DOHH2 (cell line): Measurements from ENCODE around the gene POLR3F.

Experiments
- H3F3A ChIP-seq: fragments of 200-600 bp; sonication (generic), shearing (Covaris generic); 2 replicates; pipeline ENCODE4 v1.6.0; 2016; ENCODE audit warnings: antibody characterized with exemption, mild to moderate bottlenecking; ENCODE audit not compliant: control insufficient read depth, insufficient read depth
- H3K27ac ChIP-seq: fragments of 200-600 bp; sonication (generic); 2 replicates; pipeline ENCODE4 v1.5.1; 2014; ENCODE audit warnings: low read depth, mild to moderate bottlenecking, low read length, moderate library complexity
- H3K27me3 ChIP-seq: fragments of 200-600 bp; sonication (generic); 2 replicates; pipeline ENCODE4 v1.6.1; 2014; ENCODE audit warnings: mild to moderate bottlenecking, low read length, mixed read lengths; ENCODE audit not compliant: control insufficient read depth
- H3K36me3 ChIP-seq: fragments of 200-600 bp; sonication (generic); 2 replicates; pipeline ENCODE4 v1.6.1; 2014; ENCODE audit warnings: mild to moderate bottlenecking, low read length, moderate library complexity, mixed read lengths; ENCODE audit not compliant: control insufficient read depth
- H3K4me1 ChIP-seq: fragments of 200-600 bp; sonication (generic); 2 replicates; pipeline ENCODE4 v1.6.1; 2014; ENCODE audit warnings: mild to moderate bottlenecking, low read length, mixed read lengths; ENCODE audit not compliant: control insufficient read depth
- H3K4me2 ChIP-seq: fragments of 200-600 bp; sonication (generic); 2 replicates; pipeline ENCODE4 v1.6.0; 2014; ENCODE audit warnings: mild to moderate bottlenecking, low read length, moderate library complexity
- H3K4me3 ChIP-seq: fragments of 200-600 bp; sonication (generic); 2 replicates; pipeline ENCODE4 v1.5.1; 2014; ENCODE audit warnings: mild to moderate bottlenecking, low read length, mixed read lengths
- H3K79me2 ChIP-seq: fragments of 200-600 bp; sonication (generic); 2 replicates; pipeline ENCODE4 v1.6.1; 2014; ENCODE audit warnings: mild to moderate bottlenecking, low read length, mixed read lengths; ENCODE audit not compliant: control insufficient read depth
- H3K9me2 ChIP-seq: fragments of 200-600 bp; sonication (generic); replicated peaks from 2 replicates; pipeline ENCODE4 v1.6.1; 2014; ENCODE audit warnings: mild to moderate bottlenecking, low read length, mixed read lengths; ENCODE audit not compliant: control insufficient read depth
- H3K9me3 ChIP-seq: fragments of 200-600 bp; sonication (generic); 2 replicates; pipeline ENCODE4 v1.6.1; 2014; ENCODE audit warnings: antibody characterized with exemption, low read length, mixed read lengths; ENCODE audit not compliant: control insufficient read depth, insufficient read depth
- H4K20me1 ChIP-seq: fragments of 200-600 bp; sonication (generic); 2 replicates; pipeline ENCODE4 v1.6.0; 2014; ENCODE audit warnings: low read depth, mild to moderate bottlenecking, antibody characterized with exemption, low read length, moderate library complexity; ENCODE audit not compliant: control insufficient read depth, insufficient read depth
- EZH2phosphoT487 ChIP-seq: fragments of 200-600 bp; sonication (generic); IDR thresholded peaks from 2 replicates; pipeline ENCODE4 v1.6.1; 2017; ENCODE audit warnings: borderline replicate concordance, mild to moderate bottlenecking, antibody characterized with exemption, low read length, moderate library complexity, mixed read lengths
- TF ChIP-seq, protein P1 (sequence below): fragments of 200-600 bp; sonication (generic); IDR thresholded peaks from one replicate; pipeline ENCODE4 v1.5.1; 2014; ENCODE audit warnings: antibody characterized with exemption, mild to moderate bottlenecking, low read depth, low read length; ENCODE audit not compliant: poor library complexity, severe bottlenecking

The POLR3F gene

GRCh38 chr20:18506744-18507143 lies 39.6 kb downstream of the POLR3F start:
- H3K79me2 ChIP-seq = peaks cover 28% of the 10 kb centered on the region
- peak overlapping the region; percentile 74 for H3K4me2 ChIP-seq
- H3K4me1 ChIP-seq = peaks cover 34% of the 10 kb centered on the region
- peaks cover 33% of the 10 kb centered on the region for H3K36me3 ChIP-seq
- H3K9me3 ChIP-seq = no peaks in the 10 kb centered on the region
- H3K27me3 ChIP-seq = no peaks in the 10 kb centered on the region
- H3F3A ChIP-seq = peaks cover 13% of the 10 kb centered on the region
- no peaks in the 10 kb centered on the region for H4K20me1 ChIP-seq
- no peaks in the 10 kb centered on the region for H3K9me2 ChIP-seq
- peak overlapping the region; percentile 89 for H3K4me3 ChIP-seq
- peak overlapping the region; percentile 93 for H3K27ac ChIP-seq
- TF ChIP-seq, protein P1, sequence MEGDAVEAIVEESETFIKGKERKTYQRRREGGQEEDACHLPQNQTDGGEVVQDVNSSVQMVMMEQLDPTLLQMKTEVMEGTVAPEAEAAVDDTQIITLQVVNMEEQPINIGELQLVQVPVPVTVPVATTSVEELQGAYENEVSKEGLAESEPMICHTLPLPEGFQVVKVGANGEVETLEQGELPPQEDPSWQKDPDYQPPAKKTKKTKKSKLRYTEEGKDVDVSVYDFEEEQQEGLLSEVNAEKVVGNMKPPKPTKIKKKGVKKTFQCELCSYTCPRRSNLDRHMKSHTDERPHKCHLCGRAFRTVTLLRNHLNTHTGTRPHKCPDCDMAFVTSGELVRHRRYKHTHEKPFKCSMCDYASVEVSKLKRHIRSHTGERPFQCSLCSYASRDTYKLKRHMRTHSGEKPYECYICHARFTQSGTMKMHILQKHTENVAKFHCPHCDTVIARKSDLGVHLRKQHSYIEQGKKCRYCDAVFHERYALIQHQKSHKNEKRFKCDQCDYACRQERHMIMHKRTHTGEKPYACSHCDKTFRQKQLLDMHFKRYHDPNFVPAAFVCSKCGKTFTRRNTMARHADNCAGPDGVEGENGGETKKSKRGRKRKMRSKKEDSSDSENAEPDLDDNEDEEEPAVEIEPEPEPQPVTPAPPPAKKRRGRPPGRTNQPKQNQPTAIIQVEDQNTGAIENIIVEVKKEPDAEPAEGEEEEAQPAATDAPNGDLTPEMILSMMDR = no peak
- TF ChIP-seq EZH2phosphoT487 = no peak

- Histone ChIP-seq H3K4me1 (peaks cover 34% of the 10 kb centered on the region), H3K36me3 (peaks cover 38% of the 10 kb centered on the region), H3K4me3 (peak within 1 kb of the TSS; percentile 89), H4K20me1 (no peaks in the 10 kb centered on the region), H3K27me3 (no peaks in the 10 kb centered on the region), H3F3A (peaks cover 13% of the 10 kb centered on the region), H3K27ac (peak within 1 kb of the TSS; percentile 93), H3K4me2 (peak within 1 kb of the TSS; percentile 74), H3K79me2 (peaks cover 28% of the 10 kb centered on the region), H3K9me2 (no peaks in the 10 kb centered on the region), H3K9me3 (no peaks in the 10 kb centered on the region)
- TF ChIP-seq, protein P1 = no peak
- no peak for TF ChIP-seq EZH2phosphoT487
Measured at GRCh38 chr20:18507218-18508191, 40.3 kb downstream of the POLR3F start, which contains the start of gene SEC23B. TSS of gene SEC23B (plus strand) at chr20:18507940. CDS start at chr20:18510836, 2,896 bp downstream.

- H3K4me3 ChIP-seq = no peak overlapping the region
- peaks cover 67% of the 10 kb centered on the region for H3K36me3 ChIP-seq
- no peaks in the 10 kb centered on the region for H3K27me3 ChIP-seq
- peaks cover 7% of the 10 kb centered on the region for H3F3A ChIP-seq
- no peak overlapping the region for H3K4me2 ChIP-seq
- no peaks in the 10 kb centered on the region for H3K9me2 ChIP-seq
- H3K79me2 ChIP-seq = peaks cover 30% of the 10 kb centered on the region
- no peaks in the 10 kb centered on the region for H4K20me1 ChIP-seq
- H3K4me1 ChIP-seq = peaks cover 25% of the 10 kb centered on the region
- H3K27ac ChIP-seq = no peak overlapping the region
- no peaks in the 10 kb centered on the region for H3K9me3 ChIP-seq
- TF ChIP-seq, protein P1 = no peak
- no peak for TF ChIP-seq EZH2phosphoT487
Measured at GRCh38 chr20:18511571-18511970, 44.4 kb downstream of the POLR3F start.
